GM21723 (cell line): ENCODE data around the gene TEX19.
"Not testable (repeated sequence)": the region's sequence is repeated elsewhere in the genome, so short reads cannot be mapped to it uniquely, and the experiment has no call there.

ENCODE experiments used
- ATAC-seq: cut with Tn5 transposase; IDR thresholded peaks from one replicate; pipeline ENCODE4 v1.9.1; 2021; ENCODE audit warnings: mild to moderate bottlenecking, moderate library complexity; ENCODE audit not compliant: unreplicated experiment

The TEX19 gene

DNA sequence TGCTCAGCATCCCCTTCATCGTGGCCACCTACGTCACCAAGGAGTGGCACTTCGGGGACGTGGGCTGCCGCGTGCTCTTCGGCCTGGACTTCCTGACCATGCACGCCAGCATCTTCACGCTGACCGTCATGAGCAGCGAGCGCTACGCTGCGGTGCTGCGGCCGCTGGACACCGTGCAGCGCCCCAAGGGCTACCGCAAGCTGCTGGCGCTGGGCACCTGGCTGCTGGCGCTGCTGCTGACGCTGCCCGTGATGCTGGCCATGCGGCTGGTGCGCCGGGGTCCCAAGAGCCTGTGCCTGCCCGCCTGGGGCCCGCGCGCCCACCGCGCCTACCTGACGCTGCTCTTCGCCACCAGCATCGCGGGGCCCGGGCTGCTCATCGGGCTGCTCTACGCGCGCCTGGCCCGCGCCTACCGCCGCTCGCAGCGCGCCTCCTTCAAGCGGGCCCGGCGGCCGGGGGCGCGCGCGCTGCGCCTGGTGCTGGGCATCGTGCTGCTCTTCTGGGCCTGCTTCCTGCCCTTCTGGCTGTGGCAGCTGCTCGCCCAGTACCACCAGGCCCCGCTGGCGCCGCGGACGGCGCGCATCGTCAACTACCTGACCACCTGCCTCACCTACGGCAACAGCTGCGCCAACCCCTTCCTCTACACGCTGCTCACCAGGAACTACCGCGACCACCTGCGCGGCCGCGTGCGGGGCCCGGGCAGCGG is 15.7 kb downstream of the TEX19 start:
- ATAC-seq, result no peak

DNA sequence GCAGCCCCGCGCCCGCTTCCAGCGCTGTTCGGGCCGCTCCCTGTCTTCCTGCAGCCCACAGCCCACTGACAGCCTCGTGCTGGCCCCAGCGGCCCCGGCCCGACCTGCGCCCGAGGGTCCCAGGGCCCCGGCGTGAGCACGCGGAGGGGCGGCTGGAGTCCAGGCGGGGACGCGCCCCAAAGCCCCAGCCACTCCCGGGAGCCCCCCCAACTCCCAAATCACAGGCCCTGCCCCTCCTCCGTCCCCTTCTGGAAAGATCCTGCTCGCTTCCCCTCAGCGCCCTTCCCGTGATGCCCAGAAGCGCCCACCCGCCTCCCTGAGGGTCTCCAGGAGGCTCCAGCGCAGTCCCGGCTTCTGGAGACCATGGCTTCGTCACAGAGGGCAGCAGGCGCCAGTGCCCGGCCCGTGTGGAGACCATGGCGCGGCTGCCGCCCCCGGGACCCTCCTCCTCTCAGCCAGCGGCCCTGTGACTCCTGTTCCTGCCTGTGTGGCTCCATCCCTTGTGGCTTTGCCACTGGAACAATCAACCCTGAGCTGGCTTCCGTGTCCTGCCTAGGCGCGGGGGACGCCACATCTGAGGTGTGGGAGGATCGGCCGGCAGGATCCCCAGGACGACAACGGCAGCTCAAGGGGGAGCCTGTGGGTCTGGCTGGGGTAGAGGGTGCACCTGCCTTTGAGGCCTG is 16.5 kb downstream of the TEX19 start:
- no peak for ATAC-seq

DNA sequence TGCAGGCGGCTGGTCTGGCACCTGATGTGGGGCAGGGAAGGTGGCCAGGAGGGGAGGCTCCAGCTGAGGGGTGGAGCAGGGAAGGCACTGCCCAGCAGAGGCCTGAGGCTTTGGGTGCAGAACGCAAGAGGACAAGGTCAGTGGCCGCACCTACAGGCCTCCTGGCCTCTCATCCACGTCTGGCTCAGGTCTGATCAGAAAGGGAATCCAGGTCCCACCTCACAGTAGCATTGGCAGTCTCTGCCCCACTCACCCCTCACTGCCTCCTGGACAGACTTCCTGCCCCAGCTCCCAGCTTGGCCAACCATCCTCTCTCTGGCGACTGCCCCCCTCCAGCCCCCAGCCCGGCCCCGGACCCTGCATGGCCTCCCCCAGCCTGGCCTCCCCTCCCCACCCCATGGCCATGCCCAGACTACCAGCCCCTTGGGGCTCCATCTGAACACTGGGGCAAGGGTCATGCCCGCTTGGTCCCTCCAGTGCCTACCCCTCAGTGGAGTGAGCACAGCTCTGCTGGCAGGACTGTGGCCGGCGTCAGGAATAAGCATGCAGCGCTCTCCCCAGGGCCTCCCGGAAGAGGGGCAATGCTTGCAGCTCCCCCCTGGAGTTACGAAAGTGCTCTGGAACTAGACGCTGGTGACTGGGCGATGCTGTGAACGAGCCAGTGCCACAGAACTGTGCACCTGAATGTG is 17.1 kb downstream of the TEX19 start:
- ATAC-seq, result no peak

DNA sequence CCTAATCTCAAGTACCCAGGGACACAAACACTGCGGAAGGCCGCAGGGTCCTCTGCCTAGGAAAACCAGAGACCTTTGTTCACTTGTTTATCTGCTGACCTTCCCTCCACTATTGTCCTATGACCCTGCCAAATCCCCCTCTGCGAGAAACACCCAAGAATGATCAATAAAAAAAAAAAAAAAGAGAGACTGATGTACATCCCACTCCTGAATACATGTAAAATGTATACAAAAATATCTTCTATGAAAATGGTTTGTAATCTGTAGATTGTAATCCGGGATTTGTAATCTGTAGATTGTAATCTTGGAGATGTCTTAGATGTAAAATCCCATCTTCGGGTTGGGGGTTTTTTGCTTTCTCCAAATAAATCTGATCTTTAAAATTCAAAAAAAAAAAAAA is 18.2 kb downstream of the TEX19 start:
- ATAC-seq, result not testable (repeated sequence)

DNA sequence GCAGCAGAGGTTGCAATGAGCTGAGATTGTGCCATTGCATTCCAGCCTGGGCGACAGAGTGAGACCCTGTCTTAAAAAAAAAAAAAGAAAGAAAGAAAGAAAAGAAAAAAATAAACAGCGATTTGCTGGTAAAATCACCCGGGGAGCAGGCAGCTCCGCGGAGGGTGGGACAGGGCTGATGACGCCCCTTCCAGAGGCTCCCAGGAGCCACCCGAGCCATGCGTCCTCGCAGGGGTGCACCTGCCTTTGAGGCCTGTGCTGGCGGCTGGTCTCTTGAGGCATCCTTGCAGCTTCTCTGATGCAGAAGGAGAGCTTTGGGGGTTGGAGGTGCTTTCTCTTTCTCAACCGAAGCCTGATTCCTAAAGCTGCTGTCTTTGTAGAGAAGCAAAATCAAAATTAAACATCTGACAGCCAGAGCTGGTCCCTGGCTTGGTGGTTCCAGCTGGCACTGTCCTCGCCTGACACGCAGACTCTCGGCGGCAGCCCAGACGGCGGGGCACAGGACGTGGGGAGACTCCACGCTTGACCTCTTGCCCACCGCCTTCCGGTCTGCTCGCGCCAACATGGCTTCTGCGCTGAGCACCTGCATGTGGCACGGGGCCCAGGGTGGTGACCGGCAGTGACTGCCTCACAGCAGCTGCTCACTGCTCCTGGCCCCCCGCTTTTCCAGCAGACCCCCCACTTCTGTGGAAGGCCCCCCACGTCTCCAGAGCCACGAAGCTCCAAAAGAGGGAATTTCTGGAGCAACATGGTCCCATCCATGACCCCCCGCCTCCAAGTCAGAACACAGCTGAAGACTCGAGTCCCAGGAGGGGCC is 19.1 kb downstream of the TEX19 start:
- no peak for ATAC-seq

GRCh38 chr17:82378741-82379021 is 19.6 kb downstream of the TEX19 start:
- ATAC-seq, result no peak

- no peak for ATAC-seq
Measured at GRCh38 chr17:82380860-82381702, 22.0 kb downstream of the TEX19 start.

GRCh38 chr17:82381703-82382009 is 22.6 kb downstream of the TEX19 start:
- not testable (repeated sequence) for ATAC-seq

DNA sequence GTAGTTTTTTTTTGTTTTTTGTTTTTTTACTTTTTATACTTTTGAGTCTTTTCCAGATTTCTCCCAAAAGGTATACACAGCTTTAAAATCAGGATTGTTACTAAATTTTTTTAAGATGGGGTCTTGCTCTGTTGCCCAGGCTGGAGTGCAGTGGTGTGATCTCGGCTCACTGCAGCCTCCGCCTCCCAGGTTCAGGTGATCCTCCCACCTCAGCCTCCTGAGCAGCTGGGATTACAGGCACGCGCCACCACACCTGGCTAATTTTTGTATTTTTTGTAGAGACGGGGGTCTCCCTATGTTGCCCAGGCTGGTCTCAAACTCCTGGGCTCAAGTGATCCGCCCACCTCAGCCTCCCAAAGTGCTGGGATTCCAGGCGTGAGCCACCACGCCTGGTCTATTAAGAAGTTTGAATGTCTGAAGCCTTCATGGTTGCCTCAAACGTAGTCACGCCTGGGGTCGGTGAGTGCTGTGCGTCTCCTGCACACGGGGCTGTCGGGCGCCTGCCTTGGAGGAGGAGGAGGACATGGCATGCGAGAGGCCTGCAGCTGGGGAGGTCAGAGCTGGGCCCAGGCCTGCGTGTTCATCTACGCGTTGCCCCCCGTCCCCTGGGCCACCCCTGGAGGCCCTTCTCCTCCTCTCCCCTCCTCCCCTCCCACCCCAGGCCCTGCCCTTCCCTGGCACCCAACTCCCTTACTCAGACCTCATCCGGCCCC is 23.3 kb downstream of the TEX19 start:
- not testable (repeated sequence) for ATAC-seq

GRCh38 chr17:82382933-82383255 is 23.8 kb downstream of the TEX19 start:
- ATAC-seq, result no peak

DNA sequence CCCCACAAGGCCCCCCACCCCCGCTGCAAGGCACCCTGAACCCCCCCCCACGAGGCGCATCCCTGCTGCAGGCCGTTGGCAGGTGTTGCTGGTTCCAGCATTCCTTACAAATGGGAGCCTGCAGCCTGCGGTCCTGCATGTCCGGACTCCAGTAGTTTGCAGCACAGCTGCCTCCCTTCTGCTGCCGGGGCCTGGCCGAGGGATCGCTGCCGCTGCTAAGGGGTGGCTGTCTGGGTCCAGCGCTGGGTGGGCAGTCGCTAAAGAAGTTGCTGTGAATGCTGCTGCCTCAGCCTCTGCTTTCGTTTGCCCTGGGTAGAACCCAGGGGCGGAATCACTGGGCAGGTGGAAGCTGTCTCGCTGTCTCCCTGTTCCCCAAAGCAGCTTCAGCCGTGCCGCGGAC is 24.4 kb downstream of the TEX19 start:
- ATAC-seq, result no peak

DNA sequence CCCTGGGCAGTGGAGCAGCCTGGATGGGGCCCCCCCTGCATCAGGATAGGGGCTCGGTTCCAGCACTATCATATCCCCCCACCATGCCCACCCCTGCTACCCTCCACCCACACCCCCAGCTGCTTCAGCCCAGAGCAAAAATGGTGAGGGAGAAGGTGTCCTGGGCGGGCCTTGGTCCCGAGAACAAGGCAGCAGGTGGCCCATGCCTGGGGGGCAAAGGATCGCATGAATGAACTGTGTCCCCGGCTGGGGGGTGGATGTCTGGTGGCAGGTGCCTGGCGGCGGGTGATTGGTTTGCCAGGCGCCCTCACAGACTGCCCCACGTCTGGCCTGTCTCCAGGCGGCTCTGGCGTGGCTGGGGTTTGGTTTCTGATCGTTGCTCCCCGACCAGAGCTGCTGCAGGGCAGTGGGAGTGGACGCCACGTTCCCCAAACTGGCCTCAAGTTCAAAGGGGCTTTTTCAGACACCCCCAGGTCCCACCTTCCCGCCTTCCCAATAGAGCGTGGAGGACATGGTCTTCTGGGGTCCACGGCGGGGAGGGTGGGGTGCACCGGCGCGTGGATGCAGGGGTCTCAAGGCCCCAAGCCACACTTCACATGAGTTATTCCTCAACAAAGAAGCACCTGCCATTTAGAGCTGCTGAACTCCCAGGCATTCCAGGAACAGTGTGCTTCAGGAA is 25.1 kb downstream of the TEX19 start:
- ATAC-seq, result no peak

- ATAC-seq, result no peak
Measured at GRCh38 chr17:82384730-82385481, 25.9 kb downstream of the TEX19 start.

DNA sequence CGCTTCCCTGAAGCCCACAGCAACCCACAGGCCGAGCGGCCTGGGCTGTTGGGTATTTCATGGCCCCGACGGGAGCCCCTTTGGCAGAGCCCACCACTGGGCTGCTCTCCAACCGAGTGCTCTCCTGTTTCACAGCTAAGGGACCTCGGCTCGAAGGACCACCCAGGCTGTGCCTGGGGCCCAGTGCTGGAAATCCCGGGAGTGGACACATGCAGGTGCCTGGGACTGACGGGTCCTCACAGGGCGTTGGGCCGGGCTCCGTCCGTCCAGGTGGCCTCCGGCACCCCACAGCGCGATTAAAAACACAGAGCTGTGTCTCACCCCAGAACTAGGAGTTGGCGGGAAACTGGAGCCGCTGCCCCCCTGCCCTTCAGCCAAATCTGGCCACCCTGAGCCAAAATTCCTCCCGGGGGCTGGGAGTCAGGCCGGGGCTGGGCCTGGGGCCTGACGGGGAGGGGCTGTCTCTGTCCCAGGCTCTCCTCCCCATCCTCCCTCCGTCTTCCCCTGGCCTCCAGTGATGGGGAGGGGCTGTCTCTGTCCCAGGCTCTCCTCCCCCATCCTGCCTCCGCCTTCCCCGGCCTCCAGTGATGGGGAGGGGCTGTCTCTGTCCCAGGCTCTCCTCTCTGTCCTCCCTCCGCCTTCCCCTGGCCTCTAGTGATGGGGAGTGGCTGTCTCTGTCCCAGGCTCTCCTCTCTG is 26.7 kb downstream of the TEX19 start:
- no peak for ATAC-seq

DNA sequence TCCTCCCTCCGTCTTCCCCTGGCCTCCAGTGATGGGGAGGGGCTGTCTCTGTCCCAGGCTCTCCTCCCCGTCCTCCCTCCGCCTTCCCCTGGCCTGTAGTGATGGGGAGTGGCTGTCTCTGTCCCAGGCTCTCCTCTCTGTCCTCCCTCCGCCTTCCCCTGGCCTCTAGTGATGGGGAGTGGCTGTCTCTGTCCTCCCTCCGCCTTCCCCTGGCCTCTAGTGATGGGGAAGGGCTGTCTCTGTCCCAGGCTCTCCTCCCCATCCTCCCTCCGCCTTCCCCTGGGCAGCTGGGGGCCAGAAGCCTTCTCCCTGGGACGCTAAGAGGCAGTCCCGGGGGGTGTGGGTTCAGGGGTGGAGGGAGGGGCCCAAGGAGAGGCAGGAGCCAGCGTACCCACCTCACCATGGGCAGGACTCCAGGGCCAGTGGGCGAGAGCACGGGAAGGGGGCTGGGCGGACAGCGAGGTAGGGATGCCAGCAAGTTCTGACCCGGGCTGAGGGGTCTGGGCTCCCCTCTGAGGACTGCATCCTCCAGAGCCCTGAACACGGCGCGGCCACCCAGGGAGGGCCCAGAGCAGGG is 27.3 kb downstream of the TEX19 start:
- ATAC-seq, result no peak

- no peak for ATAC-seq
Measured at GRCh38 chr17:82386881-82387704, 28.0 kb downstream of the TEX19 start.

DNA sequence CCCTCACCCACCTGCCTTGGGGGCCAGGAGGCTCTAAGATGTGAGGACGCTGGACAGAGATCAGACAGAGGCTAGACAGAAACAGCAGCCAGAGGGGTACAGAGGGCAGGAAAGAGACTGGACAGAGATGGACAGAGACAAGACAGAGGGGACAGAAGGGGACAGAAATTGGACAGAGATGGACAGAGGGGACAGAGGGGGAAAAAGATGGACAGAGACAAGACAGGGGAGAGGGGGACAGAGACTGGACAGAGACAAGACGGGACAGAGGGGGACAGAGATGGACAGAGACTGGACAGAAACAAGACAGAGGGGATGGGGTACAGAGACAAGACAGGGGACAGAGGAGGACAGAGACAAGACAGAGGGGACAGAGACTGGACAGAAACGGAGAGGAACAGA is 28.7 kb downstream of the TEX19 start:
- no peak for ATAC-seq
